ENCODE data around the gene SNAPC4.

Gene SNAPC4

DNA sequence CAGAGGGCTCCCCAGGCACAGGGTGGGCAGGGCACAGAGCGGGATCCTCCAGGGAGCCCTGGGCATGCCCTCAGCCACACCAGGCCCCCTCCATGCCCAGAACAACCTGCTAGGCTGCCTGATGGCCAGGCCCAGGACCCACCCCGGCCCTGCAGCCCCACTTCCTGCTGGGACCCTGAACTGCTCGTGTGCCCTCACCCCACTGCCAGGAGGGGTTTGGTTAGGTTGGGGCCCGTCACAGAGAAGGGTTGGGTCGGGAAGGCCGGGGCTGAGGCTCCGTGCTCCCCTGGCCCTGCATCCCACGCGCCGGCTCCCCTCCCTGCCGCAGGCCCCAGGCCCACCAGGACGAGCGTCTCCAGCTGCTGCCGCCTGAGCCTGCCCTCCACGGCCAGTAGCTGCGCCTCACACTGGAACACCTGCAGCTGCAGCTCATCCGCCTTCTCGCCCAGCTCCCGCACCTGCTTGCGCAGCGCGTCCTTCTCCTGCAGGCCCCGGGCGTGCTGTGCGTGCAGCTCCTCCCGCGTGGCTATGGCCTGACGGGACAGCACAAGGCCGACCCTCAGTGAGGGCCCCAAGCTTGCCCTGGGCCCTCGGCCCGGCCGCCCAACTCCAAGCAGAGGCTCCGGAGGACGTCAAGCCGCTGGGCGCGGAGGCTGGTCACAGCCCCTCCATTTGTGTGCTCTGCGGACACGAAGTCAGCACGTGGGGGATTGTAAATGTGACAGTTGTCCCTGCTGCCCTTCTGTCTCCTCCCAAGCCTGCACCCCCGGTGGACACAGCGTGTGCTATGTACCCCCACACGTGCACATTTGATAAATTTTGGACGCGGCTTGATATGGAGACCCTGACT is 32.4 kb downstream of the SNAPC4 start:
- DNase-seq (ENCODE audit: extremely low read depth, low read depth), result no peak
- no peak overlapping the region for H3K4me3 ChIP-seq (replicated peaks; ENCODE audit: low read depth, low read length)
- TF ChIP-seq, protein P1, sequence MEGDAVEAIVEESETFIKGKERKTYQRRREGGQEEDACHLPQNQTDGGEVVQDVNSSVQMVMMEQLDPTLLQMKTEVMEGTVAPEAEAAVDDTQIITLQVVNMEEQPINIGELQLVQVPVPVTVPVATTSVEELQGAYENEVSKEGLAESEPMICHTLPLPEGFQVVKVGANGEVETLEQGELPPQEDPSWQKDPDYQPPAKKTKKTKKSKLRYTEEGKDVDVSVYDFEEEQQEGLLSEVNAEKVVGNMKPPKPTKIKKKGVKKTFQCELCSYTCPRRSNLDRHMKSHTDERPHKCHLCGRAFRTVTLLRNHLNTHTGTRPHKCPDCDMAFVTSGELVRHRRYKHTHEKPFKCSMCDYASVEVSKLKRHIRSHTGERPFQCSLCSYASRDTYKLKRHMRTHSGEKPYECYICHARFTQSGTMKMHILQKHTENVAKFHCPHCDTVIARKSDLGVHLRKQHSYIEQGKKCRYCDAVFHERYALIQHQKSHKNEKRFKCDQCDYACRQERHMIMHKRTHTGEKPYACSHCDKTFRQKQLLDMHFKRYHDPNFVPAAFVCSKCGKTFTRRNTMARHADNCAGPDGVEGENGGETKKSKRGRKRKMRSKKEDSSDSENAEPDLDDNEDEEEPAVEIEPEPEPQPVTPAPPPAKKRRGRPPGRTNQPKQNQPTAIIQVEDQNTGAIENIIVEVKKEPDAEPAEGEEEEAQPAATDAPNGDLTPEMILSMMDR (IDR thresholded peaks at IDR 0.05; ENCODE audit: low read depth, low read length, missing control alignments), result no peak

DNA sequence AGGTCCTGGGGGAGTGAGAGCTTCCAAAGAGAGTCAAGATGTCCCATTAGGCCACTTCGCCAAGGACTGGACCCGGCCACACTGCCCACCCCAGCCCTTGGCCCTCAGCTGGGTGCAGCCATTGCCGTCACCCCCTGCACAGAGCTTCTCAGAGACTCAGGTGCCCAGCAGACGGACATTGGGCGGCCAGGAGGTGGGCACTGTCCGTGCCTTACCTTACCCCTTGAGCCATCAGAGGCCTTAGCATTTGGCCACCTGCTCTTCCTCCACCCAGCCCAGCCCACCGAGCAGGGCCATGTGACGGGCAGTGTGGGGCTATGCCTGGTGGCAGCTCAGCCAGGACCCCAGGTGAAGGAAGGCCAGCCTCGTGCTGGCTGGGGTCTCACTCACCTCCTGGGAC is 33.1 kb downstream of the SNAPC4 start:
- DNase-seq (ENCODE audit: extremely low read depth, low read depth), result no peak
- TF ChIP-seq, protein P1 (IDR thresholded peaks at IDR 0.05; ENCODE audit: low read depth, low read length, missing control alignments), result no peak
- no peak overlapping the region for H3K4me3 ChIP-seq (replicated peaks; ENCODE audit: low read depth, low read length)

DNA sequence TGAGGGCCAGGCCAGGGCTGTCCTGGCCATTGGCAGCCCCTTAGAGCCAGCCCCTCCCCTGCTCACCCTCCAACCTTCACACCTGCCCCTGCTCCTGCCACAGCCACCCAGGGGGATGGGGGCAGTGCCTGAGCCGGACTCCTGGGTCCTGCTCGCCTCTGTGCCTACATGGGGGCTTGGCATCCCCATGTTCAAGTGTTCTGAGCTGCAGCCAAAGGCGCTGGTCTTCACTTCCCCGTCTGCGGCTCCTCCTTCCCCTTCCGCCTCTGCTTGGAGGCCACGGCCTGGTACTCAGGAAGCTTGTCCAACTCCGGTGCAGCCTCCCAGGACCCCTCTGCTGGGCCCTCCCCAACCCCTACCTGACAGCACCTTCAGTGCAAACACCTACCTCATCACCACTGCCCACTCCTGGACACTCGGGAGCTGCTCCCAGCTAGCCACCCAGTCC is 34.2 kb downstream of the SNAPC4 start:
- DNase-seq (ENCODE audit: extremely low read depth, low read depth), result no peak
- H3K4me3 ChIP-seq (replicated peaks; ENCODE audit: low read depth, low read length), result no peak overlapping the region

DNA sequence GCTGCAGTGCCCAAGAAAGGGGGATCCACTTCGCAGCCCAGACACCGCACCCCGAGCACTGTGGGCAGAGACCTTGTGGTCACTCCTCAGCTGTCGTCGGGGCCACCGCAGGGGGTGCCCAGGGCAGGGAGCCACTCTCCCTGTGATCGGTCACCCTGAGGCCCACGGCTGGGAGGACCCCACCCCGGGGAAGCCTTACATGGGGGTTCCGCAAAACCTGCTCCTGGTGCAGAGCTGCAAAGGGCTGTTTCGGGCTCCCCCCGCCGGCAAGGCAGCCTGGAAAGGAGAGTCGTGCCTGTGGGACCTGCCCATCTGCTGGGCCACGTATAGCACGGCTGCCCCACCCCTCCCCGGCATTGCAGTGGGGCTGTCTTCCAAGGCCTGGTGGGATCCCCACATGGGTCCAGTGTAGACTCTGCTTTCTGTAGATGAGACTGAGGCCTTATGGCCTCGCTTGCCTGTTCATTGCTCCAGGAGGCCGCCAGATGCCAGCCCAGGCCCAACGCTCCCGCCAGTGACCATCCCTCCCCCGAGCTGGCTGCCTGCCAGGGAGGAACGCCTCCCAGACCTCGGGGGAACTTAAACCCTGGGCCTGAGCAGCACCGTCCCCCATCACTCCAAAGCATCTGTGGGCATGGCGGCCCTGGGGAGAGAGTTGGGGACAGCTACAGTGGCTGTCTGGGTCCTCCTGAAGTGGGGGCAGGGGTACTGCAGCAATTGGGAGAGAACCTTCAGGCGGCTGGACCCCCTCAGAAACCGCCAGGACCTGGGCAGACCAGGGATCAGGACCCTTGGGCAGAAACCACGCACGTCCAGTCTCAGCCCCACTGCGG is 34.8 kb downstream of the SNAPC4 start:
- no peak for DNase-seq (ENCODE audit: extremely low read depth, low read depth)
- TF ChIP-seq, protein P1 (IDR thresholded peaks at IDR 0.05; ENCODE audit: low read depth, low read length, missing control alignments), result no peak
- H3K4me3 ChIP-seq (replicated peaks; ENCODE audit: low read depth, low read length), result no peak overlapping the region

More for the DNA sequence above, 34.2 kb downstream of the SNAPC4 start:
- TF ChIP-seq, protein P1 (IDR thresholded peaks at IDR 0.05; ENCODE audit: low read depth, low read length, missing control alignments), result no peak

DNA sequence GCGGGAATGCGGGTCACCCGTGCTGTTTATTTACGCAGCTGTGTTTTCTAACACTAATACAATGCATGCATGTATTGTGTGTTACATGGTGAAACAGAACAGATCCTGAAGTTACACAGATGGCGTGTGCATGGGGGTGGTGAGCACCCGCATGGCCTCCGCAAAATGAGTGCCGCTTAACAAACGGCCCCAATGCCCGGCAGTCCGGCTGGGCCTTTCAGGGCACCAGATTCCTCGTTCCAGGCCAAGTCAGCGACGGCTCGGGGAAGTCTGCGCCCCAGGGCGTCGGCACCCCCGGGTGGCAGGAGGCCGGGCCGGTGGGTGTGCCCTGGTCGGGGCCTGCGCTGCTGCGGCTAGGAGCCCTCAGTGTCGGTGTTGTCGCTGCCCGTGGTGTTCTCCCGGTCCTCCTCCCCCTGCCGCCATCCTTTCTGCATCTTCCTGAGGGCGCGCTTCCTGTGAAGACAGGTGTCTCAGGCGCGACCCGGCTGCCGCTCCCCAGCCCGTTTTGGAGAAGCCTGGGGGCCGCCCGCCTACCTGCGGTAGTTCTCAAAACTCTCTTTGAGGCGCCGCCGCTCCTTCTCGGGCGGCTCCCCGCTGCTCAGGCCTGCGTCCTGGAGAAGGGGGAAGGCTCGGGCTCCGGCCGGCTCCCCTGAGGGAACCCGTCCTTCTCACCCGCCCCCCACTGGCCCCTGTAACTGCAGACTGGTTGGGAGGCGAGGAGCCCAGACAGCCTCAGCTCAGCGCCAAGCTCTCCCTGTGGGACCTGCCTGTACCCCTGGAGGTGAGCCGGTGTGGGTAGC is 35.8 kb downstream of the SNAPC4 start:
- no peak for DNase-seq (ENCODE audit: extremely low read depth, low read depth)
- TF ChIP-seq, protein P1 (IDR thresholded peaks at IDR 0.05; ENCODE audit: low read depth, low read length, missing control alignments), result no peak
- H3K4me3 ChIP-seq (replicated peaks; ENCODE audit: low read depth, low read length), result peak overlapping the region; percentile 50

All from HFF-Myc (cell line).